HFF-Myc (cell line): ENCODE measurements around the gene RASAL3.

Source experiments
- DNase-seq: peaks from one replicate; pipeline ENCODE4 v3.0.0-alpha.2; 2011; ENCODE audit warnings: low read depth; ENCODE audit errors: extremely low read depth
- H3K4me3 ChIP-seq: replicated peaks from 2 replicates; pipeline ENCODE4 v1.5.1; 2011; ENCODE audit warnings: low read depth, mild to moderate bottlenecking, control low read depth, low read length
- TF ChIP-seq, protein P1 (sequence below): IDR thresholded peaks from 2 replicates; pipeline ENCODE4 v1.5.1; 2012; ENCODE audit warnings: mild to moderate bottlenecking, low read depth, low read length, control low read depth; ENCODE audit errors: missing control alignments

The RASAL3 gene

DNA sequence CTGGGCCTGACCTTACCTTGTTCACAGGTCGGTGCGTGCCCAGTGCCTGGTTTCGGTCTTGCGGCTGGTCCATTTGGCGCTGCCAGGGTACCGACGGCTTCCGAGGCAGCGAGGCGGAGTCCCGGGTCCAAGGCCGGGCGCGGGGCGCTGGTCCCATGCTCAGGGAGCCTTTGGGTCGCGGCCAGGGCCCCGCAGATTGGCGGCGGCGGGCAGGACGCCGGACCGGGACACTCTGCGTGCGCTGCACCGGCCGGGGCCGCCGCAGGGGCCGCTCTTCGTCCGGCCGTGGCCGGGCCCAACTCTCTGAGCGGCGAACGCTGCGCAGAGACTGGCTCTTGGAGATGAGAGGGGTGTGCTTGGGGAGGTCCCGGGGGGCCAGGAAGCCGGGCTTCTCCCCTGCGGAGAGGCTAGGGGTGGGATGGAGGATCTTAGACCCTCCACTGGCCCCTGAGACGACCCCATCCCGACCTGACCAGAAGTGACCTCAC is 11.2 kb downstream of the RASAL3 start:
- H3K4me3 ChIP-seq: peak overlapping the region; percentile 19; the same call in 1 of the 2 replicates
- DNase-seq: no peak
- TF ChIP-seq, protein P1, sequence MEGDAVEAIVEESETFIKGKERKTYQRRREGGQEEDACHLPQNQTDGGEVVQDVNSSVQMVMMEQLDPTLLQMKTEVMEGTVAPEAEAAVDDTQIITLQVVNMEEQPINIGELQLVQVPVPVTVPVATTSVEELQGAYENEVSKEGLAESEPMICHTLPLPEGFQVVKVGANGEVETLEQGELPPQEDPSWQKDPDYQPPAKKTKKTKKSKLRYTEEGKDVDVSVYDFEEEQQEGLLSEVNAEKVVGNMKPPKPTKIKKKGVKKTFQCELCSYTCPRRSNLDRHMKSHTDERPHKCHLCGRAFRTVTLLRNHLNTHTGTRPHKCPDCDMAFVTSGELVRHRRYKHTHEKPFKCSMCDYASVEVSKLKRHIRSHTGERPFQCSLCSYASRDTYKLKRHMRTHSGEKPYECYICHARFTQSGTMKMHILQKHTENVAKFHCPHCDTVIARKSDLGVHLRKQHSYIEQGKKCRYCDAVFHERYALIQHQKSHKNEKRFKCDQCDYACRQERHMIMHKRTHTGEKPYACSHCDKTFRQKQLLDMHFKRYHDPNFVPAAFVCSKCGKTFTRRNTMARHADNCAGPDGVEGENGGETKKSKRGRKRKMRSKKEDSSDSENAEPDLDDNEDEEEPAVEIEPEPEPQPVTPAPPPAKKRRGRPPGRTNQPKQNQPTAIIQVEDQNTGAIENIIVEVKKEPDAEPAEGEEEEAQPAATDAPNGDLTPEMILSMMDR: no peak

- DNase-seq: no peak
- TF ChIP-seq, protein P1: no peak
- H3K4me3 ChIP-seq: peak overlapping the region; percentile 19; the same call in 1 of the 2 replicates
Measured at GRCh38 chr19:15452111-15453047, 12.0 kb downstream of the RASAL3 start.

DNA sequence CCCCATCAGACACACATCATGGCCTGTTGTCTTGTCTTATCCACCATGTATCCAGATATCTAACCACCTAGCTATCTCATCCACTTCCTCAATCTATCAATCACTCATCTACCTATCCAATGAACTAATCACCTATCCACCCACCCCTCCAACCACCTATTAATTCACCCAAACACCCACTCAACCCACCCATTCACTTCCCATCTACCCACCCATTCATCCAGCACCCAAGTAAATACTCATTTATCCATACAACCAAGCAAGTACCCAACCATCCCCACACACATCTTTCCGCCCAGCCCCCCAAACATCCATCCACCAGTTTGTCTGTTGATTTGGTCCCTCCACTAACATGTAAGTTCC is 13.8 kb downstream of the RASAL3 start:
- no peak for DNase-seq
- H3K4me3 ChIP-seq: no peak overlapping the region
- TF ChIP-seq, protein P1: no peak

DNA sequence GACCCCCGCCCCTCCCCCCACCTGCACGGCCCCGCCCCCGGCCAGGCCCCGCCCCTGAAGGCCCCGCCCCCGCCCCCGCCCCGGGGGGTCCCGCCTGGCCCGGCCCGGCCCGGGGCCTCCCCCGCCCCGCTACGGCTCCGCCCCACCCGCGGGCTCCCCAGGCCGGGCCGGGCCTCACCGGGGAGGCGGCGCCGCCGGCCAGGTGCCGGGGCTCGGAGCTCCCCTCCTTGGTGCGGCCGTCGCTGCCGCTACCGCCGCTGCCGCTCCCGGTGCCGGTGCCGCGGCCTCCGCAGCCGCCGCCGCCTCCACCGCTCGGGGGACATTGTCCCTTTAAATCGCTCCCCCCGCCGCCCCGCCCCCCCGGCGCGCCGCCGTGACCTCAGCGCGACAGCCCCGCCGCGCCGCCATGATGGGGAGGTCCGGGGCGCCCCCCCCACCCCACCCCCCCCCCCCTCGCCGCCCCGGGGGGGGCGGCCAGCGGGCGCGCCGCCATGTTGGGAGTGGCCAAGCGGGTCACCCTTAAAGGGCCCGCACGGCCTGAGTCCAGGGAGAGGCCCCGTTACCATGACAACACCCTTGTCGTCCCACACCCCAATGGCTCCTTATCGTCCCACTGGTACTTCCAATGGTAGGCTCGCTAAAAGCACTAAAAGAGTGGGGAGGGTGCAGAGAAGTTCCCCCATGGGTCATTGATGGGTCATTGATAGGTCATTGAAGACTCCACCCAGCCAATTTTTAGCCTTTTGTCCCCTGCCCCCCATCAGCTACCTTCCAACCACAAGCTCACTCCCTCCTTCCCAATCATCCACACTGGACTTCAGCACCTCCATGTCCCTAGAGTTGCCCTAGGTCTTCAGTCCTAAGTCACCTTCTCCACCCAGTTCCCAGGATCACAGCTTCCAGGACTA is 14.5 kb downstream of the RASAL3 start, which contains the start of gene WIZ:
Gene WIZ, minus strand, starts transcription at position 337 of the 908 bp plus-strand sequence. CDS start 1,649 bp downstream, outside the sequence.
- TF ChIP-seq, protein P1: no peak
- no peak for DNase-seq
- peak within 1 kb of the TSS; percentile 45 for H3K4me3 ChIP-seq

DNA sequence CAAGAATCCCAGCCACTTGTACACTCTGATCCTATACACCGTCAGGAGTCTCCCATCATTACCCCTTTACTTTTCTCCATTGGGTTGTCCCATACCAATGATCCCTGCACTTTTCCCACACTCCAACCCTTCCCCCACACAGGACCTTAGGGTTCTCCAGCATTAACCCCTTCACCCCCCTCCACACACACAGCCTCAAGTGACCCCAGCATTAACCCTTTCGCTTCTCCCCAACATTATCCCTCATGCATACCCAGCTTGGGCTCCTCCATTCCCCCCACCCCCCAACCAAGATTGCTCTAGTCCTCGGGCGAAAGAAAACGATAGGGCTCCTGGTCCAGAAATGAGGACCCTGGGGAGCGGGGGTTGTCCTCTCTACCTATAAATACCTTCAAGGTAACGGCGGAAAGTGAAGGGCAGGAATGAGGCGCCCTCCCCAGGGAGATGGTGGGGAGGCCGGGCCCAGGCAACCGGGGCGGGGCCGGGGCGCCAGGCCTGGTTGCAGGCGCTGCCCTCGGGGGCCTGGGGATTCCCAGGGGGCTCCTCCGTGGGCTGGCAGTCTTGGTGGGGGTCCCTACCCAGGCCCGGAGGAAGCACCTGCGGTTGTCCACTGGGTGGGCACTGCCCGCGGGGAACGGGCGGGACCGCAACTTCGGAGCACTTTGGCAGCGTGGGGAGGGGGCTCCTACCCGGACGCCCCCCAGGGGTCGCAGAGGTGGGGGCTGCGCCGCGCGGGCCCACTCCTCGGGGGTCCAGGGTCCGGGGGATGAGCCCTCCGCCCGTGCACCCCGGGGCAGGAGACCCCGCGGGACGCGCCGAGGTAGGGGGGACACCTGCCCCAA is 15.3 kb downstream of the RASAL3 start:
- TF ChIP-seq, protein P1: no peak
- peak overlapping the region; percentile 45 for H3K4me3 ChIP-seq
- DNase-seq: no peak
